GM20000 (cell line): Measurements from ENCODE around the gene LGI4.
"Not testable (repeated sequence)": the region's sequence is repeated elsewhere in the genome, so short reads cannot be mapped to it uniquely, and the experiment has no call there.

ENCODE experiments used
- DNase-seq: peaks from one replicate; pipeline ENCODE4 v3.0.0; 2012; ENCODE audit warnings: low spot score
- TF ChIP-seq, protein P1 (sequence below): IDR thresholded peaks from 2 replicates; pipeline ENCODE4 v1.5.1; 2012; ENCODE audit warnings: mild to moderate bottlenecking, control low read depth; ENCODE audit errors: extremely low read depth, missing control alignments

Gene LGI4

GRCh38 chr19:35153701-35154524 is 19.1 kb upstream of the LGI4 start:
- TF ChIP-seq, protein P1, sequence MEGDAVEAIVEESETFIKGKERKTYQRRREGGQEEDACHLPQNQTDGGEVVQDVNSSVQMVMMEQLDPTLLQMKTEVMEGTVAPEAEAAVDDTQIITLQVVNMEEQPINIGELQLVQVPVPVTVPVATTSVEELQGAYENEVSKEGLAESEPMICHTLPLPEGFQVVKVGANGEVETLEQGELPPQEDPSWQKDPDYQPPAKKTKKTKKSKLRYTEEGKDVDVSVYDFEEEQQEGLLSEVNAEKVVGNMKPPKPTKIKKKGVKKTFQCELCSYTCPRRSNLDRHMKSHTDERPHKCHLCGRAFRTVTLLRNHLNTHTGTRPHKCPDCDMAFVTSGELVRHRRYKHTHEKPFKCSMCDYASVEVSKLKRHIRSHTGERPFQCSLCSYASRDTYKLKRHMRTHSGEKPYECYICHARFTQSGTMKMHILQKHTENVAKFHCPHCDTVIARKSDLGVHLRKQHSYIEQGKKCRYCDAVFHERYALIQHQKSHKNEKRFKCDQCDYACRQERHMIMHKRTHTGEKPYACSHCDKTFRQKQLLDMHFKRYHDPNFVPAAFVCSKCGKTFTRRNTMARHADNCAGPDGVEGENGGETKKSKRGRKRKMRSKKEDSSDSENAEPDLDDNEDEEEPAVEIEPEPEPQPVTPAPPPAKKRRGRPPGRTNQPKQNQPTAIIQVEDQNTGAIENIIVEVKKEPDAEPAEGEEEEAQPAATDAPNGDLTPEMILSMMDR = peak; percentile 44
- DNase-seq = peak; percentile 82

GRCh38 chr19:35153129-35153522 is 18.3 kb upstream of the LGI4 start:
- not testable (repeated sequence) for DNase-seq

DNA sequence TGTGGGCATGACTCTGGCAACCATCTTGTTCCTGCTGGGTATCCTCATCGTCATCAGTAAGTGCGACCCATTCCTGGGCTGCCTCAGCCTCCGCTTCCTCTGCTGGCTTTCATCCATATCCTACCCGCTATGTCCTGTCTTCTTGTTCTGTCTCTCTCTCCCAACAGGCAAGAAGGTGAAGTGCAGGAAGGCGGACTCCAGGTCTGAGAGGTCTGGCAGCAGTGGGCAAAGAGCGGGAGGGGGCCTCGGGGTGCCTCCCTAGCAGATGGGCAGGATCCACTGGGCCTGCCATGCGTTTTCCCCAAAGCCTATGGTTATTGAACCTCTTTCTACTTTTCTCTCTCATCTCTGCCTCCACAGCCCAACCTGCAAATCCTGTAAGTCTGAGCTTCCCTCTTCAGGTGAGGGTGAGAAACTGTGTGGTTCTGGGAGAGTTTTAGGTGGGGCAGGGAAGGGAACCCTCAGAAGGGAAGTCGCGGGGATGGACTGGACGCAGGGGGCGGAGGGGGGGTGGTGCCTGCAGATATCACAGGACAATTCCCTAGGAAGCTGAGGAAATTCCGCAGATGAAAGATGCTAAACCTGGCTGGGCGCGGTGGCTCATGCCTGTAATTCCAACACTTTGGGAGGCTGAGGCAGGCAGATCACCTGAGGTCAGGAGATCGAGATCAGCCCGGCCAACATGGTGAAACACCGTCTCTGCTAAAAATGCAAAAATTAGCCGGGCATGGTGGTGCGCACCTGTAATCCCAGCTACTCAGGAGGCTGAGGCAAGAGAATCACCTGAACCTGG is 16.6 kb upstream of the LGI4 start:
- DNase-seq = no peak
- TF ChIP-seq, protein P1 = no peak

- DNase-seq = no peak
- TF ChIP-seq, protein P1 = no peak
Measured at GRCh38 chr19:35150445-35150844, 15.6 kb upstream of the LGI4 start.

GRCh38 chr19:35149463-35149862 is 14.6 kb upstream of the LGI4 start:
- TF ChIP-seq, protein P1 = no peak
- DNase-seq = no peak

GRCh38 chr19:35146746-35147459 is 12.0 kb upstream of the LGI4 start:
- no peak for DNase-seq
- TF ChIP-seq, protein P1 = no peak

GRCh38 chr19:35144600-35145436 is 10.0 kb upstream of the LGI4 start:
- TF ChIP-seq, protein P1 = no peak
- no peak for DNase-seq
